HG02943 (cell line): ENCODE results near the gene DEDD2.

Experiments
- ATAC-seq: cut with Tn5 transposase; IDR thresholded peaks from one replicate; pipeline ENCODE4 v1.9.1; 2021; ENCODE audit warnings: mild to moderate bottlenecking, low read depth, moderate library complexity; ENCODE audit not compliant: unreplicated experiment

The DEDD2 gene

DNA sequence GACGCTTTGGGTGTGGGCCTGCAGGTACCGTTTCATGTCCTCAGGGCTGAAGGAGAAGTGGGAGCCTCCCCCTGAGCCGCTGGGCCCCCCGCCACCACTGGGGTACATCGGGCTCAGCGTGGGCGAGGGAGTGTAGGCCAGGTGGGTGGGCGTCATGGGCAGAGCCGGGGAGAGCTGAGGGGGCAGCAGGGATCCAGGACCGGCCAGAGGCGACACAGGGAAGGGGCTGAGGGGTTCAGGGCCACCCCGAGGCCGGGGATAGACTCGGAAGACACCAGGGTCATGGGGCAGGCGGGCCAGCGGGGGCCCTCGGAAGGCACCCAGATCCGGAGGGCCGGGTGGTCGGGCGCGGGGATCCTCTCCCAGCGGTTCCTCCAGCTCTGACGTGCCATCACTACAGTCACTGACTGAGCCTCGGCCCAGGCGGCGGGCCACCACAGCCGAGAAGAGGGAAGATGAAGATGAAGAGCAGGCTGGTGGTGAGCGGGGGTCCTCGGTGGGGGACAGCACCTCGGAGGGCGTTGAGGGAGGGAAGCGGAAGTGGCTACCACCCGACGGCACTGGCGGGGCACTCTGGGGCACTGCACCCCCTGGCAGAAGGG is 31.8 kb upstream of the DEDD2 start:
- ATAC-seq = no peak

DNA sequence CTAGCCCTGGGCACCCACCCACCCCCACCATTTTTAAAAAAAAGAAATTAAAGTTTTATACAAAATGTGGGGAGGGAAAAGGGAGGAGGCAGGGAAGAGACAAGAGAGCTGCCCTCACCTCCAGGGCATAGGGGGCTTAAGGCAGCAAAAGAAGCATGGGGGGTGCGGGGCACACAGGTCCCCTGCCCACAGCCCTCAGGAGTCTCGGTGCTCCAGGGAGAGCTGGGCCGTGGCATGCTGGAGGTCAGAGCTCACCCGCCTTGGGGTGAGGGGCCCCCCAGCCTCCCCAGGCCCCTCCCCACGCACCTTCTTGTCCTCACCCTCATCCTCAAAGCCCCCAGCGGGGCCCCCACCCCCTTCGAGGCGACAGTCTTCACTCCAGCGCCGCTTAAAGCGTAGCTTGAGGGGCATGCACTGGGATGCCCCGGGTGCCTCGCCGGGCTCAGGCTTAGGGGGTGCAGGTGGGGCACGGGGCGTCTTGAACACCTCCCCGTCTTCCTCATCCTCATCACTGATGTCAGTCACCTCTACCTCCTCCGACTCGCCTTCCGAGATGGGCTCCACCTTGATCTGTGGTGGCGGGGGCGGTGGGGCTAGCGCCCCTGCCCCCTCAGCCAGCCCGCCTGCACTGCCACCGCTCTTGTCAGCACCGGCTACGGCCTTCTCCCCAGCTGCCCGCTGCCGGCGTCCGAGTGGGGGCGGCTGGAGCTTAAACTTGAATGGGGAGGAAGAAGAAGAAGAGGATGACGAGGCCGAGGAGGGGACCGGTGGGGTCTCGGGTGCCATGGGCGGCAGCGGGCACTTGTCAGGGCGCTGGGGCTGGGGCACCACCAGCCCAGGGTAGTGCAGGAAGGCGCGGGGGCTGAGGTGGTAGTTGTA is 31.0 kb upstream of the DEDD2 start:
- no peak for ATAC-seq

- ATAC-seq = no peak
Measured at GRCh38 chr19:42247640-42248199, 30.2 kb upstream of the DEDD2 start.

- no peak for ATAC-seq
Measured at GRCh38 chr19:42246922-42247639, 29.6 kb upstream of the DEDD2 start.

DNA sequence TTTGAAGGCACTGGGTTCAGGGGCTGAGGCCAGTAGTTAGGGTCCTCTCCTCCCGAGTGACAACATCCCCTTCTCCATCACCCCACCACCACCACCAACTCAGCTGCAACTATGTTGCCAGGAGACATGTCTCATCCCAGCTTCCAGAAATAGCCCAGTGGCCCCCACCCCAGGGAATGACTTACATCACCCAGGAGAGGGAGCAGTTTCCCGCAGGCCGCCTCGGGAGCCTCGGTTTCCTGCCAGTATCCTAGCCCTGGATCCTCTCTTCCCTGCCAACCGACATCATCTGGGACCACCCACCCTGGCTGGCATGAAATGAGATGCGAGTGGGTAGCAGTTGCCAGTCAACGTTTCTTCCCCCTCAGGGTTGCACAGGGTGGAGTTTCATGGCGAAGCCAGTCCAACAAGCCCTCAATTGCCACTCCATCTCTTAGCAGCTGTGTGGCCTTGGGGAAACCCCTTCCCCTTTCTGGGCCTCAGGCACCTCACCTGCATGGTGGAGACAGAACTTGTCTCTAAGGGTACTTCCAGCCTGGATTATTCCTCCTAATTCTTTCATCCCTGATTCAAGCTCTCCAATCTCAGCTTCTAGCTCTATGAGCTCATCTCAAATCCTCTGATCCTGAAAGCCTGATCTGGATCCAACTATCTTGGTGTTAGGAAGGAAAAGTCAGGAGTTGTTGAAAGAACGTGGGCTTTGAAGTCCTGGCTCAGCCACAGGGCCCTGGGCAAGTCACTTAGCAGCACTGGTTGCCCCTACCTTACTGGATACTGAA is 28.9 kb upstream of the DEDD2 start:
- no peak for ATAC-seq

DNA sequence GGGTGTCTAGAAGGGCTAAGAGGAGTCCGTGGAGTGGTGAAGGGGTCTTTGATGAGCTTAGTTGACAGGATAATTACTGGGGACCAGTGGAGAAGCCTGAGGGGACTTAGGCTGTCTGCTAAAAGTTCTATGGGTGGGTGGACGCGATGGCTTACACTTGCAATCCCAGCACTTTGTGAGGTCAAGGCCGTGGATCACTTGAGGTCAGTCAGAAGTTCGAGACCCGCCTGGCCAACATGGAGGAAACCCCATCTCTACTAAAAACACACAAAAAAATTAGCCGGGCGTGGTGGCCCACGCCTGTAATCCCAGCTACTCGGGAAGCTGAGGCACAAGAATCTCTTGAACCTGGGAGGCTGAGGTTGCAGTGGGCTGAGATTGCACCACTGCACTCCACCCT is 27.8 kb upstream of the DEDD2 start:
- ATAC-seq = no peak

DNA sequence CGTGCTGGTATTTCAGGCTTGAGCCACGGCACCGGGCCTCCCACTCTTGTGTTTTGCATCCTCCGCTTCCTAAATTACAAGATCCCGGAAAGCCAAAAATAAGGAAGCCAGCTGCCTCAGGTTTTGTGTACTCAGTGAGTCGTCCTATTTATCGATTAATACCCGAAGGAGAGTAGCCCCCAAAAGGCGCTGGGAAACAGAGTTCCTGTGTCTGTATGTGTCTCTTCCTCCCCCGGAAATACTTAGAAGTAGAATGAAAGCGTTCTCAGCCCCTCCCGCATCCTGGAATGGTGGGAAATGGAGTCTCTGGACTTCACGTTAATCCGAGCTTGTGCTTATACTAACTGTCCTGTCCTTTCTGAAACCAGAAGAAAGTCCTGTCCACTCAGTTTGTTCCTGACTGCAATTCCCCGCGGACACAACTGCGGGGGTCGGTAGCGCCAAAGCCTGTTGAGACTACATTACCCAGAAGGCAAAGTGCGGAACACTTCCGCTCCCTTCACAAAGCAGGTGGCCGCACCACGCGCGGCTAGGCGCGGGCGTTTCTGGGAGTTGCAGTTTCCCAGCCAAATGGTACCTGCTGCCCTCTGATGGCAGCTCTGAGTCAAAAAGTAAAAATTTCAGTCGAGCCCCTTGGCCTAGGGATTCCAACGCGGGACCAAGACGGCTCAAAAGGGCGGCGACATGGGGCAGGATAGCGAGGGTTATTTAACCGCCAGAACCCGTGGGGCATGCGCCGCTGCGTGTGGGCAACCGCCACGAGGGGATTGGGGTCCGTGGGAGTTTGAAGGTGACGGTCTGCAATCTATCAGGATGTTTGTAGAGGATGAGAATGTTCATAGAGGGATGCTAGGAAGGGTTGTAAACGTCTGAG is 27.1 kb upstream of the DEDD2 start:
- ATAC-seq = peak; percentile 26

GRCh38 chr19:42242512-42243409 is 25.3 kb upstream of the DEDD2 start, which contains the start of gene GSK3A:
TSS of gene GSK3A (minus strand) at chr19:42242602. CDS start at chr19:42242465, 137 bp downstream.
- ATAC-seq = peak; percentile 57

GRCh38 chr19:42242069-42242511 is 24.6 kb upstream of the DEDD2 start:
- no peak for ATAC-seq

DNA sequence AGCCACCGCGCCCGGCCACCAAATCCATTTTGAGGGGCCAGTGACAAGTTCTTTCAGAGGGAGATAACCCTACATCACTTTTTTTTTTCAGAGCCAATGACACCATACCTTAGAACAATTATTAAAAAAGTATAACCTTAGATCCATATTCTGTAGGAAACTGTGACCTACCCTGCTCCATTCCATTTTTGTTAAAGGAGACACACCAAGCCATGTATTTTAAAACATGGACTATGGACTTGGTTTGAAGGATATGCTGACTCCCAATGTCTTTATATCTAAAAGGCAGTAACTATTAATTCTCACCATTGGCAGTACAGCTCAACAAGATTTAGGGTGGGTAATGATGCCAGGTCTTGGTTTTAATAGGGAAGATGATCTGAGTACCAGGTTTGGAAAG is 23.8 kb upstream of the DEDD2 start:
- ATAC-seq = no peak

DNA sequence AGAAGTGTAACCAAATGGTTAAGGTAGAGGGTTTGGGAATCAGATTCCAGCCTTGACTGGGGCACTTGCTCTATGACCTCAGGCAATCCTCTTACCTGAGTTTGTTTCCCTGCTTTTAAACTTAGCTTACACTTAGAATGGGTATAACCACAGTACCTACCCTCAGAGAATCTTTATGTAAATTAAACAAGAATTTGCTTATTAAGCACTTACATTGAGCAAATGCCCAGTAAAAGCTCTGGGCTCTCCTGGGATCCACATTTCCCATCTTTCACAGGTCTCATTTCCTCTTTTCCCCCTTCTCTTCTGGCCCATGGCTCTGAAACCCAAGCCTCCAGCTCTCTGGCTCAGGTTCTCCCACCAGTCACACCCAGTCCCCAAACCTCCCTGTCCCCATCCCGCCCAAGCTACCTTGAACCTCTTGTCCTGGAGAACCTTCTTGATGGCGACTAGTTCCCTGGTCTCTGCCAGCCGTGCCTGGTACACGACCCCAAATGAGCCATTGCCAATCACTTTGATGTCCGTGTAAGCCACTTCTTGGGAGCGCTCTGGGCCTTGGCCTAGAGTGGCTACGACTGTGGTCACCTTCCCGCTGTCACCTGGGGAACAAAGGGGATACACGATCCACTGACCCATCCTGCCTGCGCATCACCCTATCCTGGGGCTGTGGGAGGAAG is 22.2 kb upstream of the DEDD2 start:
- ATAC-seq = no peak

DNA sequence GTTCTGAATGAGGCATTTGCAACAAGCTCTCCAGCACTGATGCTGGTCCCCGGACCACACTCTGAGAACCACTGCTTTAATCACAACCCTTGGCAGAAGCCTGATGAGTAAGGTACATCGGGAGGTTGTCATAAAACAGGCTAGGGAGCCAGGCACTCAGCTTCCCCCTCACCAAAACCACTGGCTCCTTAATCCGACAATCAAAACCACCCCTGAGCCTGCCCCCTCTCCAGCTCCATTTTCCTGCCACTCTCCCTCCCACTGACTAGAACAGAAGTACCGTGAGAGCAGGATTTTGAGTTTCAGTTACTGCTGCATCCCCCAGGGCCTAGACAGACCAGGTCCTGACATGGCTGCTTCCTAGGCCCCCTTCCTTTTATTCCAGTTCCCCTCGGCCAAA is 17.7 kb upstream of the DEDD2 start:
- no peak for ATAC-seq

GRCh38 chr19:42234364-42234763 is 16.9 kb upstream of the DEDD2 start:
- ATAC-seq = no peak

- no peak for ATAC-seq
Measured at GRCh38 chr19:42233678-42234292, 16.3 kb upstream of the DEDD2 start.

DNA sequence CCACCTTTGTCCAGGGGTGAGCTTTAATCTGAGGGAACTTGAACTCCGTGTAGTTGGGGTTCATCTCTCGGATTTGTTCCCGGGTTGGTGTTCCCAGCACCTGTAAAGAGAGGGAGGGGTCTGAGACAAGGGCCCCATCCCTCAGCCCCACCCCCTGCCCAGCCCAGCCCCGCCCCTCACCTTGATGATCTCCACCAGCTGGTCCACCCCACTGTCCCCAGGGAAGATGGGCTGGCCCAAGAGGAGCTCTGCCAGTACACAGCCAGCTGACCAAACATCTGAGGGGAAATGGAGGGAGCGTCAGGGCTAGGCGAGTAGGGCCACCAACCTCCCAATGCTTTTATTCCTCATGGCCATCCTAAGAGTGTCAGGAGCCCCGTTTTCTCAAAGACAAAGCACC is 15.6 kb upstream of the DEDD2 start:
- ATAC-seq = no peak

DNA sequence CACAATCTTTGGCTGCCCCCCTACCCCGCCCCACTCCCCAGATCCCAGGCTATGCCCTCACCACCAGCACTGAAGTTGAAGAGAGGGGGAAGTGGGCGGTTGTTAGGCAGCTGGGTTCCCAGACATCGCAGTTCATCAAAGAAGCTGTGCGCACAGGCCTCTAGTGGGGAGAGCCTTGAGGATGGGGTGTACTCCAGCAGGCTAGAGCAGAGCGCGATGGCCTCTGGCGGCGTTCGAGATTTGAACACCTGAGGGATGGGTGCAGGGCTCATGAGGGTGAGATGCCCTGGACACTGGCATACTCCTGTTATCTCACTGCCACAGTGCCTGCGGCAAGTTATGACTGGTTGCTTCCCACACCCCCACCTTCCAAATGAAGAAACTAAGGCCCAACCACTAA is 15.0 kb upstream of the DEDD2 start:
- no peak for ATAC-seq

DNA sequence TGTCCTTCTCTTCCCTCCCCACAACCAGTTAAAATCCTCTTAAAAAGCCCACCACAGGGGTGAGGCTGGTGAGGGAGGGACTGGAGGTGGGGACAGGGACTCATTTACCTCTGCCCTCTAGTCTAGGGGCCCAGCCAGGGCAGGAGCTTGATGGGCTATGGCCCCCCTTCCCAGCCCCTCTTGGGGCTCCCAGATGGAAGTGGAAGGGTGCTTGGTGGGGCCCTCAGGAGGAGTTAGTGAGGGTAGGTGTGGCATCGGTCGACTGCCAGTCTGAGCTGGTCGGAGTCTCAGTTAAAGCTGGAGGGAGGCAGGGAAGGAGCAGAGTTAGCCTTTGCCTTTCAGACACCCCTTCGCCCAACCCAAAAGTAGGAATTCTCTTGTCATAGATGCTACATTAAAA is 13.1 kb upstream of the DEDD2 start:
- no peak for ATAC-seq
